Measurements from ENCODE around the gene CHTF18.
"Not testable (repeated sequence)": the region's sequence is repeated elsewhere in the genome, so short reads cannot be mapped to it uniquely, and the experiment has no call there.

CHTF18 gene

GRCh38 chr16:788399-789126, at the start of gene CHTF18:
Gene CHTF18 (plus strand): TSS chr16:788620. CDS start chr16:788685, 65 bp downstream.
- DNase-seq (ENCODE audit: low read depth): peak; percentile 84

DNA sequence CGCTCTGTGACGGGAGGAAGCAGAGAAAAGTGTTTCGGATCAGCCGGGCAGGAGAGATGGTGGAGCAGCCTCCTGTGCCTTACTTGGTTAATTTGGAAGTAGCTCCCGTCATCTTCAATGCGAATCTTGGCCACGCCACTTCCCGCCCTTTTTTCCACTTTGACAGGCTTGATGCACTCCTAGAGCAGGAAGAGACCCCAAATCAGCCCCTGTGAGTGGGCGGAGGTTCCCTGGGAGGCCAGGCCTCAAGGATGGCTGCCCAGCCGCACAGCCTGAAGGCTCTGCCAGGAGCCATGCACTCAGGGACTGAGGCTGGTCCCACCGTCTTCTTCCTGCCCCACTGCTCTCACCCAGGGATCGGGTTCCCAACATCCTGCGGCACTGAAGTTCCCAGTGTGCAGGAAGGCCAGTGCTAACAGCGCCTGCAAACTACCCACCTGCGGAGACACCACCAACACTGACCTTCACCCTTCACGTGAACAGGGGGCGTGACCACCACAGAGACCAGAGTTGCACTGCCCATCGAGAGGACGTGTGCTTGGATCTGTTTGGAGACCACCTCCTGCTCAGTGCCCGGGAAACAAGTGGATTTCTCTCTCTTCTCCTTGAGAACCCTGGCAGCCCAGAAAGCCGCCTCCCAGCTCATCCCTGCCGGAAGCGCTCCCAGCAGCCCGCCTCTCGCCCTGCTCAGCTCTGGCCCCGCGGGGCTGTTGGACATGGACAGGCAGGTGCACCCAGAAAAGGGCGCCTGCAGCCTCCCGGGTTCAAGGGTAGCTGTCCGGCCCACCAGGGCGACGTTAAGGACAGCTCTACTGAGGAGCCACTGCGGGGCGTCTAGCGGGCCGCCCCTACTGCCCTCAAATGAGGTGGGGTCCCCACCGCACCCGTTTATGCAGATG, 48.6 kb upstream of the CHTF18 start:
- DNase-seq (ENCODE audit: low read depth): no peak

DNA sequence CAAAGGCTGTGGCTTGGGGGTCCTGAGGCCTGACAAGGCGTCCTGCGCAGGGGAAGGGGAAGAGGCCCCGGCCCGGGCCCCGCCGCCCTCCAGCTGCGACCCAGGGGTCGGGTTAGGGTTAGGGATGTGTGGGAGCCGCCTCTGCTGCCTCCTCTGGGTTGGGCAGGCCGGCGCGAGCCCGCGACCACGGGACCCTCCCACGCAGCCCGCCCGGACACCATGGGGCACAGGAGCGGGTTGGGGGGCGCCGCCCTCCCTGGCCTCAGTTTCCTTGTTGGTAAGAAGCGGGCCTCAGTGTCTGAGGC, 48.0 kb upstream of the CHTF18 start:
- no peak for DNase-seq (ENCODE audit: low read depth)

GRCh38 chr16:740764-741505, 47.5 kb upstream of the CHTF18 start, which contains the start of gene CIAO3:
Gene CIAO3 (minus strand): TSS chr16:740997. CDS start chr16:740985, 12 bp downstream.
- peak; percentile 85 for DNase-seq (ENCODE audit: low read depth)

DNA sequence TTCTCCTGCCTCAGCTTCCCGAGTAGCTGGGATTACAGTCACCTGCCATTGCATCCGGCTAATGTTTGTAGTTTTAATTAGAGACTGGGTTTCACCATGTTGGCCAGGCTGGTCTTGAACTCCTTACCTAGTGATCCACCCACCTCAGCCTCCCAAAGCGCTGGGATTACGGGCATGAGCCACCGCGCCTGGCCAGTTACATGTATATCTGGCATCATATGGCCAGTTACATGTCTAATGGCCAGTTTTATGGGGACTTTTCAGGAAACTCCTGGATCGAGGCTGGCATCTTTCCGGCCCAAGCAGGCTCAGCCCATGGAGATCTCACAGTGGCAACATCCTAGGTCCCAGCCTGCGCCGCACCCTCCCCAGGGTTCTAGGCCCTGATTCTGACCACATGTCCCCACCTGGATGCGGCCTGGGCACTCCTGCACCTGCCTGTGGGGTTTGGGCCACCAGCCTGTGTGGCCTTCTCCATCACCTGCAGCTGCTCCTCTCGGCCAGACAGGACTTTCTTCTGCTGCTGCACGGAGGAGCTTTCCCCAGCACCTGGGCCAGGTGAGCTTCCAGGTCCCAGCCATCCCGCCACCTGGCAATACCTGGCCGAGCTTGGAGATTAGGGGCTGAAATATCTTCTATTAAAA, 46.3 kb upstream of the CHTF18 start:
- no peak for DNase-seq (ENCODE audit: low read depth)

- DNase-seq (ENCODE audit: low read depth): not testable (repeated sequence)
Observed at GRCh38 chr16:742894-743293, 45.5 kb upstream of the CHTF18 start.

DNA sequence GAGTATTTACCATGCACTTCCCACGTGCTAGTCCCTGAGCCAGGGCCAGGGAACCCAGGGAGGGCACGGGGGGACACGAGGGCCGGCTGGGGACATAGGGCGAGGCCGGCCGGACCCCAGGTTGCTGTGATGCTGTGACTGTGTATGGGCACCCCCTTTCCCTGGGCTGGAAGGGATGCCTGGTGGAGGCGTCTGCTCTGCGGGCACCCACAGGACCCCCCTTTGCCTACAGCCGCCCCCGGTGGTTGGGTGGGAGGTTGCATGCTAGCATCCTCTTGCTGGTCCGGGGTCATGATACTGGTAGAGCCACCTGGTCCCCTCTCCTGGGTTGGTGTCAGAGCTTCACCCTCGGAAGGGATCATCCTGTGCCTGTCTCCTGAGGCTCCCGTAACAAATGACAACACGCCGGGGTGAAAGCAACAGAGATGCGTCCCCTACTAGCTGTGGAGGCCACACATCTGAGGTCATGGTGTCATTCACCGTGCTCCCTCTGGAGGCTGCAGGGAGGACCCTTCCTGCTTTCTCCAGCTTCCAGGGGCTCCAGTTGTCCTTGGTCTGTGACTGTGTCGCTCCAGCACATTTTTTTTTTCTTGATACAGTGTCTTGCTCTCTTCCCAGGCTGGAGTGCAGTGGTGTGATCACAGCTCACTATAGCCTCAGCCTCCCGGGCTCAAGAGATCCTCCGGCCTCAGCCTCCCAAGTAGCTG, 44.5 kb upstream of the CHTF18 start:
- no peak for DNase-seq (ENCODE audit: low read depth)

- DNase-seq (ENCODE audit: low read depth): no peak
Observed at GRCh38 chr16:745739-746138, 42.7 kb upstream of the CHTF18 start.

GRCh38 chr16:746637-747036, 41.8 kb upstream of the CHTF18 start:
- DNase-seq (ENCODE audit: low read depth): no peak

DNA sequence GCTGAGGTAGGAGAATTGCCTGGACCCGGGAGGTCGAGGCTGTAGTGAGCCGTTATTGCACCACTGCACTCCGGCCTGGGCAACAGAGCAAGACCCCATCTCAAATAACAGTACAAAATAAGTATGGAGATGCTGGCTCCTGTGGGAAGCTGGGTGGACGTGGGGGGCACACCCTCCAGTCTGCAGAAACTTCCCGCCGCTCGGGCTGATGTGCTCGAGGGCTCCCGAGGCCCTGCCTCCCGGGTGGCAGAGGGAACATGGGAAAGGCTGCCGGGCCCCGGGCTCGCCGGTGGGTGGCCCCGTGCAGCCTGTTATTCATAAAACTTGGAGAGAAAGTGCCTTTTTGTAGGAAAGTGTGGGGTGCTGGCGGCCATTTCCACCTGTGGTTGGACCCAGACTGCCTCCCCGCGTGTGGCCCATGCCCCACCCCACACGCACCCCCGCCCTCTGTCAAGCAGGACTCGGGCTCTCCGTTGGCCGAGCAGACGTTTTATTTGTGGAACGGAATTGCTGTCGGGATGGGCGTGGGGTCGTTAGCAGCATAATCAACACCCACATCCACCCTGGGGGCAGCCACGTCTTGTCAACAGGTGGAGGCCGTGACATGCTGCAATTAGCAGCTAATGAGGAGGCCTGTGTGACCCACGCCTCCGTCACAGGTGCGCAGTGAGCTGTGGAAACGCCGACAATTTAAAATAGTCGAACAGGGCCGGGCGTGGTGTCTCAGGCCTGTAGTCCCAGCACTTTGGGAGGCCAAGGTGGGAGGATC, 40.3 kb upstream of the CHTF18 start:
- DNase-seq (ENCODE audit: low read depth): no peak

DNA sequence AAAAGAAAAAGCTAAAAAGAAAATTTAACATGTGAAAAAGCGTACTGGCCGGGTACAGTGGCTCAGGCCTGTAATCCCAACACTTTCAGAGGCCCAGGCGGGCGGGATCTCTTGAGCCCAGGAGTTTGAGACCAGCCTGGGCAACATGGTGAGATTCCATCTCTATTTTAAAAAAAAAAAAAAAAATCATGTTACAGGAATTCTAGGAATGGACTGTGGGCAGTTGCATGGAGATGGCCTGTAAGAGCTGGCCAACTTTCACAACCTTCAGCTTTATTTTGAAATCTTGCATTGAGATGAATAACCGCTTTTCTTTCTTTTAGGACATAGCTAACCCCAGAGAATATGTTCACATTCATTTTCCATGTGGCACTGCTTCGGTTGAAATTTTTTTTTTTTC, 39.4 kb upstream of the CHTF18 start:
- no peak for DNase-seq (ENCODE audit: low read depth)

DNA sequence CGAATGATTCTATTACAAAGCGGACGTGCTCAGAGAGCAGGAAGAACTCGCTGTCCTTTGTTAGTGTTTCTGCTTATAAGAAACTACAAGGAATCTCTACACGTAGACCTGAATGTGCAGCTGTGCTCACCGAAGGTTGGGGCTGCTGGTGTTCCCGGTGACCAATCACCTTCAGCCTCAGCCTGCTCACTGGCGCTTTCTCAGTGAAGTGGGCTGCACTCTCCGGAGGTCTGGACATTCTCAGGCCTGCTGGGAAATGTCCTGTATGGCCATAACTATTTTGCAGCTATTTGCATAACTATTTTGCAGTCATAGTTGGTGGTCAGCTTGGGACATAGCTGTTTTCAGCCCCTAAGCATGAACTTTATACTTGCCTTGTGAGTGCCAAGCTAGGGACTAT, 37.9 kb upstream of the CHTF18 start:
- DNase-seq (ENCODE audit: low read depth): no peak

DNA sequence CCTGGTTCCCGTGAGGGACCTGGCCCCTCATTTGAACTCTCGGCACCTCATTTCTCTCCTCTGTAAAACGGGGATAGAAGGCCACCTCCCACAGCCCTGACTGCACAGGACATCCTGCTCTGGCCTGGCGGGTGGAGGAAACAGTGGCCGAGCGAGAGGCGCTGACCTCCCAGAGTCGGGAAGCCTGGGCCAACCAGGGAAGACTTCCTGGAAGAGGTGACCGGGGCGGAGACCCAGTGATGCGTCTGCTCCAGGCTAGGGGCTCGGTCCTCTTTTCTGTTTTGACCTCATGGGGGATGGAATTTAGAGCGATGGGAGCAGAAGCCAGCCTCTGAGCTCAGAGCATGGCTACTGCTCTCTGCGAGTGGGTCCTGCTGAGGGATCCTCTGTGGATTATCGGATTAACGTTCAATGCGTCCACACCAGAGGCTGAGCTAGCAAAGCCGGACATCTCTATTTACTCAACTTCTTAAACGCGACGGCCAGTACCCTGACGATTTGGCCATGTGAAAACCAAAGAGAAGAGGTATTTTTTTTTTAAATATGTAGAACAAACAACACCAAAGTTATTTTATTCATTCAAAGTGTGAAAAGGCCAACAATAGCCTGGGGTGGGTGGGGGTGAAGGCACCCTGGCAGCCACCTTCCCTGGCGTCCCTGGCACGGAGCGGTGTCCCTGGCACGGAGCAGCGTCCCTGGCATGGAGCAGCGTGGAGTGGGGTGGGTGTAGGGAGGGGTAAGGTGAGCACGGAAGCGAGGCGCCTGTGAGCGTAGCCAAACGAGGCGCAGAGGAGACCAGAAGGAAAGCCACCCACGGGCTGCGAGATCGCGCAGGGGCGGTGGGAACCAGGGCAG, 37.0 kb upstream of the CHTF18 start:
- no peak for DNase-seq (ENCODE audit: low read depth)

DNA sequence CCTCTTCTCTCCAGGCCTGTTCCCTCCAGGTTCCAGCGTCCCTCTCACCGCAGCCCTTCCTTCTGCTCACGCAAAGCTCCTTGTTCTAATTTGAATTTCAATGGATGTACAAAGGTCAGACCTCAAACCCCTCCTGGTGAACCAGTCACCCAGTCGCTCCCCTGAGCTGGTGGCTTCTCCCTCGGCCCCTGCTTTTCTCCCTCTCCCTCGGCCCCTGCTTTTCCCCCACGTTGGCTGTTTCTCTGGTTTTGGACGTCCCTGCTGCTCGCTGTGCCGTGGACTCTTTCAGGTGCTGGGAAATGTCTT, 36.5 kb upstream of the CHTF18 start:
- DNase-seq (ENCODE audit: low read depth): no peak

DNA sequence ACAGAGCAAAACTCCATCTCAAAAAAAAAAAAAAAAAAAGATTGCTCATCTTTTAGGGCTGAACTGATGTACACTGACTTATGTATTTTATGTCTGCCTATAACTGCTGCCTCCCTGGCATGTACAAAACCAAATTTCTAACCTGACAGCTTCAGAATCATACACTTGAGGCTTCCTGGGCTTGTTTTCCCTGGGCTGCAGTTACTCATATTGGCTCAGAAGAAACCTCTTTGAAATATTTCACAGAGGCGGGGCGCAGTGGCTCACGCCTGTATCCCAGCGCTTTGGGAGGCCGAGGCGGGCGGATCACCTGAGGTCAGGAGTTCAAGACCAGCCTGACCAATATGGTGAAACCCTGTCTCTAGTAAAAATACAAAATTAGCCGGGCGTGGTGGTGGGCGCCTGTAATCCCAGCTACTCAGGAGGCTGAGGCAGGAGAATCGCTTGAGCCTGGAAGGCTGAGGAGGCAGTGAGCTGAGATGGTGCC, 34.3 kb upstream of the CHTF18 start:
- DNase-seq (ENCODE audit: low read depth): not testable (repeated sequence)

- no peak for DNase-seq (ENCODE audit: low read depth)
Observed at GRCh38 chr16:754656-755055, 33.8 kb upstream of the CHTF18 start.

DNA sequence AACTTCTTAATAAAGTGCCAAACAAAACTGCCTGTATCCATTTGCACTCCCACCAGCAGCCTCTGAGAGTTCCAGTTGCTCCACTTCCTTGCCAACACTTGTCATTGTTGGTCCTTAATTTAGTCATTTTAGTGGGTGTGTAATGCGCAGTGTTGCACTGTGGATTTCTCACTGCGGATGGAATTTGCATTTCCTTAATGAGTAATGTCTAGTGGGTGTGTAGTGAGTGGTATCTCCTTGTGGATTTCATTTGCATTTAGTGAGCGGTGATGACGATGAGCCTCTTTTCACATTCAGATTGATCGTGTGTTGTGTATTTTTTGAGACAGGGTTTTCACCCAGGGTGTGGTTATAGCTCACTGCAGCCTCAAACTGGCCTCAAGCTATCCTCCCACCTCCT, 32.0 kb upstream of the CHTF18 start:
- DNase-seq (ENCODE audit: low read depth): no peak

DNA sequence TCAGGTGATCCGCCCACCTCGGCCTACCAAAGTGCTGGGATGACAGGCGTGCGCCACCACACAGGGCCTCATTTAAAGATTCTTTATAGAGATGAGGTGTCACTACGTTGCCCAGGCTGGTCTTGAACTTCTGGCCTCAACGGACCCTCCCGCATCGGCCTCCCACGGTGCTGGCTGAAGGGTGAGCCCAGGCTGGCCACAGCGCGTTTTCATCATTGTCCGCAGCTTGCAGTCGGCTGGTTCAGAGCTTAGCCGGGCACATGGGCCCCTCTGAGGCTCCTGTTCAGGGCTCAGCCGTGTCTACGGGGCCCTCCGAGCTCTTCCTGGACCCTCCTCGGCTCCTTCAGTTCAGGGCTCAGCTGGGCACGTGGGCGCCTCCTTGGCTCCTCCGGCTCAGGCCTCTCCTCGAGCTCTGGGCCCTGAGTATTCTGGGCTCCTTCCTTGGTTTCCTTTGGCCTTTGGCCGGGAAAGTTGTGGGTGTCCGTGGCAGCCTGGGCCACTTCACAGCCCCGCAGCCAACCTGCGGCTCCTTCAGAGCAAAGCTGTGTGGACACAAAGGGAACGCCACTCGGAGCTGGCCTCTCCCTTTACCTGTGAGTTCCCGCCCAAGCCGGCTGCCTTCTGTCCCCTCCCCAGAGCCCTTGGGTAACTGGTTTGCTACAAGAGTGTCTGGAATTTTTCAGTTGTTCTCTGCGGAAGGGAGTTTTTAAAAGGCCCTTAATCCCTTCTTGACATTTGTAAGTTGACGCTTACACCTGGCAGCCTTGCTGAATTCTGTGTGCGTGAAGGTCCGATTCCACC, 29.1 kb upstream of the CHTF18 start:
- no peak for DNase-seq (ENCODE audit: low read depth)

DNA sequence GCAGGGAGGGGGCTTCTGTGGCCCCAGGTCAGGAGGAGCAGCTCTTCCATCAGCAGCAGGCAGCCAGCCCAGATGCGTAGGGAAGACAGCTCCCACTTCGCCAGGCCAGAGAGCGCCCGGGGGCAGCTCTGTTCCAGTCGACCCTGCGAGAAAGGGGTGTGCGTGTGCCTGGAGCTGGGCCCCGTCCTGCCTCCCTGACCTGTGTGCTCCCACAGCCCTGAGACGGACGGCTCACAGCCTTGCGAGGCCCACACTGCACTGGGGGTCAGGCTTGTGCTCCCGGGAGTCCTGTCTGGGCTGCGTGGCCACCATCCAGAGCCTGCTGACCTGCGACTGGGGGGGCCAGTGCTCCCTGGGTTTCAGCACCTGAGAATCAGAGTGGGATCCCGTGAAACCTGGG, 28.4 kb upstream of the CHTF18 start:
- no peak for DNase-seq (ENCODE audit: low read depth)
